Testis (tissue), 3 donors: ENCODE measurements around the gene CA12. TPM values are rescaled to one million over a fixed set of nuclear protein-coding genes. Genes with fewer than 3 reads are reported as not detected.

Experiments used
- DNase-seq: peaks from one replicate; pipeline ENCODE4 v3.0.0-alpha.2; 2019
- H3K27ac ChIP-seq, 2 donors: fragments of 200-600 bp; sonication (generic); one replicate each; pipeline ENCODE4 v1.5.1; 2019
- H3K27me3 ChIP-seq: fragments of 200-600 bp; sonication (generic); one replicate; pipeline ENCODE4 v1.5.1; 2019
- H3K36me3 ChIP-seq: fragments of 200-600 bp; sonication (generic); one replicate; pipeline ENCODE4 v1.5.1; 2017; ENCODE audit warnings: low read depth; ENCODE audit errors: missing control alignments
- H3K4me1 ChIP-seq: fragments of 200-600 bp; sonication (generic); one replicate; pipeline ENCODE4 v1.5.1; 2019
- H3K4me3 ChIP-seq, 2 donors: fragments of 200-600 bp; sonication (generic); one replicate each; pipeline ENCODE4 v1.5.1; 2017 to 2019
- H3K9me3 ChIP-seq: fragments of 200-600 bp; sonication (generic); one replicate; pipeline ENCODE4 v1.5.1; 2017
- CTCF ChIP-seq, 3 experiments: fragments of 450-650 bp in 2 of 3; fragments of 200-600 bp in 1 of 3; sonication (generic) in 1 of 3; IDR thresholded peaks; one replicate each; pipeline ENCODE4 v1.5.1; 2016 to 2019; ENCODE audit warnings: antibody characterized with exemption in 3 of 3, mild to moderate bottlenecking in 2 of 3, moderate library complexity in 1 of 3
- POLR2A ChIP-seq: fragments of 450-650 bp; IDR thresholded peaks from one replicate; pipeline ENCODE4 v1.6.1; 2017; ENCODE audit warnings: antibody characterized with exemption, mild to moderate bottlenecking, moderate library complexity
- WGBS, 2 donors: methylation state at CpG; one replicate each; pipeline ENCODE4 v1.1.5; 2018; 5-methylcytosine and 5-hydroxymethylcytosine counted together
- intact Hi-C: fragments of 100-400 bp; cut with DNase I; formaldehyde crosslinking; loops from one replicate; pipeline ENCODE4 v1.15.1; 2023; ENCODE audit warnings: low total_unique reads
- polyA plus RNA-seq: library from polyadenylated mRNA; stranded (reverse); fragments of 350-450 nt; fragmentation: Illumina TruSeq; extraction: RNeasy Lipid Tissue Mini Kit (QIAGEN cat#74804); gene quantifications from one replicate; pipeline ENCODE4 v1.2.3, GENCODE V29; 2014; ENCODE audit warnings: low read depth, low replicate concordance; ENCODE audit not compliant: insufficient read depth
- total RNA-seq, 2 donors: library from RNA; depleted of rRNA; stranded (reverse); fragments of >200 nt; gene quantifications; one replicate each; pipeline ENCODE4 v1.2.3, GENCODE V29; 2016

CA12 gene
- total and polyA plus RNA-seq, 3 donors from 2014 or later: 0.55 to 8.0 (median 0.68) TPM

- H3K9me3 ChIP-seq: no peaks in the 10 kb centered on the region
- no peaks in the 10 kb centered on the region for H3K4me1 ChIP-seq
- H3K36me3 ChIP-seq: no peaks in the 10 kb centered on the region
- TF ChIP-seq POLR2A (no peak), CTCF (IDR thresholded peaks at IDR 0.05) (no peak)
- H3K4me3 ChIP-seq: no peak overlapping the region
- no peaks in the 10 kb centered on the region for H3K27me3 ChIP-seq
- intact Hi-C loops: no loop called here
- H3K27ac ChIP-seq: no peak overlapping the region
- no peak for DNase-seq
- WGBS, 2 donors: 89 to 91% methylated on average over 4 of the region's 4 CpGs
Measured at GRCh38 chr15:63370764-63371163, 10.9 kb downstream of the CA12 start.

GRCh38 chr15:63369781-63370180, 11.9 kb downstream of the CA12 start:
- Histone ChIP-seq H3K4me1 (no peaks in the 10 kb centered on the region), H3K36me3 (no peaks in the 10 kb centered on the region), H3K9me3 (no peaks in the 10 kb centered on the region), H3K27ac (no peak overlapping the region), H3K4me3 (no peak overlapping the region), H3K27me3 (no peaks in the 10 kb centered on the region)
- 97 to 98% methylated on average over 4 of the region's 4 CpGs for WGBS, 2 donors
- intact Hi-C loops: no loop called here
- no peak for DNase-seq
- no peak for TF ChIP-seq CTCF (IDR thresholded peaks at IDR 0.05)
- TF ChIP-seq POLR2A: no peak

- no peak for TF ChIP-seq CTCF (IDR thresholded peaks at IDR 0.05)
- no peak for TF ChIP-seq POLR2A
Measured at GRCh38 chr15:63369296-63369695, 12.3 kb downstream of the CA12 start.

GRCh38 chr15:63368503-63368902, 13.1 kb downstream of the CA12 start:
- WGBS, 2 donors: 90 to 95% methylated on average over 7 of the region's 7 CpGs

More at GRCh38 chr15:63369296-63369695, 12.3 kb downstream of the CA12 start:
- Histone ChIP-seq H3K27me3 (no peaks in the 10 kb centered on the region), H3K4me1 (no peaks in the 10 kb centered on the region), H3K4me3 (no peak overlapping the region), H3K27ac (no peak overlapping the region), H3K9me3 (no peaks in the 10 kb centered on the region), H3K36me3 (no peaks in the 10 kb centered on the region)
- no peak for DNase-seq
- WGBS, 2 donors: 88 to 89% methylated on average over 3 of the region's 3 CpGs
- intact Hi-C loops: no loop called here

More at GRCh38 chr15:63368503-63368902, 13.1 kb downstream of the CA12 start:
- no peaks in the 10 kb centered on the region for H3K27me3 ChIP-seq
- H3K4me1 ChIP-seq: no peaks in the 10 kb centered on the region
- no peak for DNase-seq
- no peaks in the 10 kb centered on the region for H3K9me3 ChIP-seq
- no peak overlapping the region for H3K27ac ChIP-seq
- H3K36me3 ChIP-seq: no peaks in the 10 kb centered on the region
- intact Hi-C loops: no loop called here
- TF ChIP-seq CTCF (IDR thresholded peaks at IDR 0.05) (no peak), POLR2A (no peak)
- H3K4me3 ChIP-seq: no peak overlapping the region
